ENCODE results near the gene TPD52L2.

TPD52L2 gene

DNA sequence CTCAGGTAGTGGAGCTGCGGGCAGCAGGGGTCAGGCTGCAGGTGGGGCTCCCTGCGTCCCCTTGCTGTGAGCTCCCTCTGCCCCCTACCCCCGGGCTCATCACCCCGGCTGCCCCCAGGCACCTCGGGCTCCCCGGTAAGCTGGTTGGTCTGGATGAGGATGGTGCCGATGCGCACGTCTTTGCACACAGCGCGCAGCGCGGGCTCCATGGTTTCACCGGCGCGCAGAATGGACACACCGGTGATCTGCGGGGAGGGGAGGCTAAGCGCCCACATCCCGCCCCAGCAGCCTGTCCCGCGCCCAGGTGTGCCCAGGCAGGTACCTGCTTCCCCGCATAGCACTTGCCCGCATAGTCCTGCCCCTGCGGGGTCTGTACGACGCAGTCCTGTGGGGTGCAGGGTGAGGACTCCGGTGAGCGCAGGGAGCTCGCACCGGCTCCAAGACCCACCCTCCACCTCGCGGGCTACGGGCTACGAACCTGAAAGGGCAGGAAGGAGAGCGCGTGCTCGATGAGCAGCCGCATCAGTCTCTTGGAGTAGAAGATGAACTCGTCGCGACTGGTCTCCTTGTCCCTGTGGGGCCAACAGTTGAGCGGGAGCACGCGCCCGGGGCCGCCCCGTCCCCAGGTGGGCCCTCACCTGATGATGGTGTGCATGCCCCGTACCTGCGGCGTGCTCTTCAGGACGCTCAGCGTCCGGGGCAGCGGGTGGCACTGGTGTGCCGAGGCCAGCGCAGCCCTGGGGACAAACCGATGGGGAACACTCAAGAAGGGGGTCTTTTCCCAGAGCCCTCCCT lies 75.6 kb downstream of the TPD52L2 start:
- ATAC-seq, result no peak
- TF ChIP-seq ISL1 (CRISPR knock-in tag; IDR thresholded peaks at IDR 0.05) (no peak), ZFP30 (CRISPR knock-in tag; IDR thresholded peaks at IDR 0.05) (no peak), TCF4 (CRISPR knock-in tag; IDR thresholded peaks at IDR 0.05; ENCODE audit: borderline replicate concordance) (no peak), BACH2 (CRISPR knock-in tag; IDR thresholded peaks at IDR 0.05; ENCODE audit: borderline replicate concordance) (no peak), TOX (CRISPR knock-in tag; IDR thresholded peaks at IDR 0.05; ENCODE audit: borderline replicate concordance) (no peak), OSR1 (CRISPR knock-in tag; IDR thresholded peaks at IDR 0.05) (no peak), RARB (CRISPR knock-in tag; IDR thresholded peaks at IDR 0.05) (no peak), ZFP3 (CRISPR knock-in tag; IDR thresholded peaks at IDR 0.05) (no peak), ZC3H10 (CRISPR knock-in tag; IDR thresholded peaks at IDR 0.05) (no peak), ZNF70 (CRISPR knock-in tag; IDR thresholded peaks at IDR 0.05) (no peak), ZNF565 (CRISPR knock-in tag; conservative IDR thresholded peaks at IDR 0.05; ENCODE audit: low read depth) (no peak), GLIS3 (CRISPR knock-in tag; IDR thresholded peaks at IDR 0.05) (no peak), PPARA (CRISPR knock-in tag; IDR thresholded peaks at IDR 0.05; ENCODE audit: borderline replicate concordance) (no peak)
- TF ChIP-seq, protein P1, sequence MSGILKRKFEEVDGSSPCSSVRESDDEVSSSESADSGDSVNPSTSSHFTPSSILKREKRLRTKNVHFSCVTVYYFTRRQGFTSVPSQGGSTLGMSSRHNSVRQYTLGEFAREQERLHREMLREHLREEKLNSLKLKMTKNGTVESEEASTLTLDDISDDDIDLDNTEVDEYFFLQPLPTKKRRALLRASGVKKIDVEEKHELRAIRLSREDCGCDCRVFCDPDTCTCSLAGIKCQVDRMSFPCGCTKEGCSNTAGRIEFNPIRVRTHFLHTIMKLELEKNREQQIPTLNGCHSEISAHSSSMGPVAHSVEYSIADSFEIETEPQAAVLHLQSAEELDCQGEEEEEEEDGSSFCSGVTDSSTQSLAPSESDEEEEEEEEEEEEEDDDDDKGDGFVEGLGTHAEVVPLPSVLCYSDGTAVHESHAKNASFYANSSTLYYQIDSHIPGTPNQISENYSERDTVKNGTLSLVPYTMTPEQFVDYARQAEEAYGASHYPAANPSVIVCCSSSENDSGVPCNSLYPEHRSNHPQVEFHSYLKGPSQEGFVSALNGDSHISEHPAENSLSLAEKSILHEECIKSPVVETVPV (CRISPR knock-in tag; IDR thresholded peaks at IDR 0.05), result no peak
- TF ChIP-seq, protein P2, sequence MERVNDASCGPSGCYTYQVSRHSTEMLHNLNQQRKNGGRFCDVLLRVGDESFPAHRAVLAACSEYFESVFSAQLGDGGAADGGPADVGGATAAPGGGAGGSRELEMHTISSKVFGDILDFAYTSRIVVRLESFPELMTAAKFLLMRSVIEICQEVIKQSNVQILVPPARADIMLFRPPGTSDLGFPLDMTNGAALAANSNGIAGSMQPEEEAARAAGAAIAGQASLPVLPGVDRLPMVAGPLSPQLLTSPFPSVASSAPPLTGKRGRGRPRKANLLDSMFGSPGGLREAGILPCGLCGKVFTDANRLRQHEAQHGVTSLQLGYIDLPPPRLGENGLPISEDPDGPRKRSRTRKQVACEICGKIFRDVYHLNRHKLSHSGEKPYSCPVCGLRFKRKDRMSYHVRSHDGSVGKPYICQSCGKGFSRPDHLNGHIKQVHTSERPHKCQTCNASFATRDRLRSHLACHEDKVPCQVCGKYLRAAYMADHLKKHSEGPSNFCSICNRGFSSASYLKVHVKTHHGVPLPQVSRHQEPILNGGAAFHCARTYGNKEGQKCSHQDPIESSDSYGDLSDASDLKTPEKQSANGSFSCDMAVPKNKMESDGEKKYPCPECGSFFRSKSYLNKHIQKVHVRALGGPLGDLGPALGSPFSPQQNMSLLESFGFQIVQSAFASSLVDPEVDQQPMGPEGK (CRISPR knock-in tag; IDR thresholded peaks at IDR 0.05; ENCODE audit: borderline replicate concordance), result no peak
- TF ChIP-seq, protein P3, sequence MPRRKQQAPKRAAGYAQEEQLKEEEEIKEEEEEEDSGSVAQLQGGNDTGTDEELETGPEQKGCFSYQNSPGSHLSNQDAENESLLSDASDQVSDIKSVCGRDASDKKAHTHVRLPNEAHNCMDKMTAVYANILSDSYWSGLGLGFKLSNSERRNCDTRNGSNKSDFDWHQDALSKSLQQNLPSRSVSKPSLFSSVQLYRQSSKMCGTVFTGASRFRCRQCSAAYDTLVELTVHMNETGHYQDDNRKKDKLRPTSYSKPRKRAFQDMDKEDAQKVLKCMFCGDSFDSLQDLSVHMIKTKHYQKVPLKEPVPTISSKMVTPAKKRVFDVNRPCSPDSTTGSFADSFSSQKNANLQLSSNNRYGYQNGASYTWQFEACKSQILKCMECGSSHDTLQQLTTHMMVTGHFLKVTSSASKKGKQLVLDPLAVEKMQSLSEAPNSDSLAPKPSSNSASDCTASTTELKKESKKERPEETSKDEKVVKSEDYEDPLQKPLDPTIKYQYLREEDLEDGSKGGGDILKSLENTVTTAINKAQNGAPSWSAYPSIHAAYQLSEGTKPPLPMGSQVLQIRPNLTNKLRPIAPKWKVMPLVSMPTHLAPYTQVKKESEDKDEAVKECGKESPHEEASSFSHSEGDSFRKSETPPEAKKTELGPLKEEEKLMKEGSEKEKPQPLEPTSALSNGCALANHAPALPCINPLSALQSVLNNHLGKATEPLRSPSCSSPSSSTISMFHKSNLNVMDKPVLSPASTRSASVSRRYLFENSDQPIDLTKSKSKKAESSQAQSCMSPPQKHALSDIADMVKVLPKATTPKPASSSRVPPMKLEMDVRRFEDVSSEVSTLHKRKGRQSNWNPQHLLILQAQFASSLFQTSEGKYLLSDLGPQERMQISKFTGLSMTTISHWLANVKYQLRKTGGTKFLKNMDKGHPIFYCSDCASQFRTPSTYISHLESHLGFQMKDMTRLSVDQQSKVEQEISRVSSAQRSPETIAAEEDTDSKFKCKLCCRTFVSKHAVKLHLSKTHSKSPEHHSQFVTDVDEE (CRISPR knock-in tag; IDR thresholded peaks at IDR 0.05), result no peak
- TF ChIP-seq, protein P4, sequence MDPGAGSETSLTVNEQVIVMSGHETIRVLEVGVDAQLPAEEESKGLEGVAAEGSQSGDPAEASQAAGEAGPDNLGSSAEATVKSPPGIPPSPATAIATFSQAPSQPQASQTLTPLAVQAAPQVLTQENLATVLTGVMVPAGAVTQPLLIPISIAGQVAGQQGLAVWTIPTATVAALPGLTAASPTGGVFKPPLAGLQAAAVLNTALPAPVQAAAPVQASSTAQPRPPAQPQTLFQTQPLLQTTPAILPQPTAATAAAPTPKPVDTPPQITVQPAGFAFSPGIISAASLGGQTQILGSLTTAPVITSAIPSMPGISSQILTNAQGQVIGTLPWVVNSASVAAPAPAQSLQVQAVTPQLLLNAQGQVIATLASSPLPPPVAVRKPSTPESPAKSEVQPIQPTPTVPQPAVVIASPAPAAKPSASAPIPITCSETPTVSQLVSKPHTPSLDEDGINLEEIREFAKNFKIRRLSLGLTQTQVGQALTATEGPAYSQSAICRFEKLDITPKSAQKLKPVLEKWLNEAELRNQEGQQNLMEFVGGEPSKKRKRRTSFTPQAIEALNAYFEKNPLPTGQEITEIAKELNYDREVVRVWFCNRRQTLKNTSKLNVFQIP (CRISPR knock-in tag; IDR thresholded peaks at IDR 0.05; ENCODE audit: borderline replicate concordance, low read depth), result no peak

Measured in SK-N-SH treated with all-trans-retinoic acid at 6 μM for 48 hours (cell line).